Activated T-cell treated with anti-CD3 and anti-CD28 coated beads, Interleukin-2, amount 50 U/mL, for 72 hours (primary cell): ENCODE measurements around the gene FDX2. TPM values are rescaled to one million over a fixed set of nuclear protein-coding genes. Genes with fewer than 3 reads are reported as not detected.
A peak's percentile ranks its signal among the peaks of the same experiment; 100 is the strongest.

Experiments
- ATAC-seq, 2 donors: fragments of 150-1000 bp; cut with Tn5 transposase; replicated peaks in 1 of 2; 2 replicates each; pipeline ENCODE4 v1.10.0; 2021; ENCODE audit warnings: moderate library complexity in 2 of 2, mild to moderate bottlenecking in 1 of 2
- DNase-seq, 2 donors: peaks; one replicate each; pipeline ENCODE4 v3.0.0; 2021 to 2022; ENCODE audit warnings: mixed read lengths in 1 of 2
- H3K27ac Mint-ChIP-seq: one replicate; pipeline ENCODE4 v1.8.0; 2022; ENCODE audit warnings: mild to moderate bottlenecking, moderate library complexity, mixed read lengths
- H3K27me3 Mint-ChIP-seq: one replicate; pipeline ENCODE4 v1.8.0; 2022; ENCODE audit warnings: low read depth, mixed read lengths
- H3K36me3 Mint-ChIP-seq, 2 donors: one replicate each; pipeline ENCODE4 v1.8.0; 2022; ENCODE audit warnings: mixed read lengths in 2 of 2, mild to moderate bottlenecking in 1 of 2; ENCODE audit not compliant: insufficient read depth in 2 of 2
- H3K4me1 Mint-ChIP-seq: one replicate; pipeline ENCODE4 v1.8.0; 2022; ENCODE audit warnings: low read depth, mixed read lengths
- H3K4me3 Mint-ChIP-seq, 2 donors: one replicate each; pipeline ENCODE4 v1.8.0; 2022; ENCODE audit warnings: mild to moderate bottlenecking in 2 of 2, mixed read lengths in 2 of 2, moderate library complexity in 2 of 2
- H3K9me3 Mint-ChIP-seq, 2 donors: one replicate each; pipeline ENCODE4 v1.8.0; 2022; ENCODE audit warnings: mixed read lengths in 2 of 2
- total RNA-seq, 2 donors: library from RNA; stranded (reverse); gene quantifications; one replicate each; pipeline ENCODE4 v1.2.3, GENCODE V29; 2022

Gene FDX2
- 10 to 100 TPM; 13.0 to 16.3 TPM for total RNA-seq

GRCh38 chr19:10315335-10316214, at the start of gene FDX2:
FDX2 (minus strand) TSS chr19:10316015; CDS start chr19:10315996, 19 bp downstream.
- H3K4me3 Mint-ChIP-seq: peak within 1 kb of the TSS; percentile 87 to 92
- ATAC-seq (peak; percentile 91), DNase-seq (peak; percentile 91 to 93)
- H3K27ac Mint-ChIP-seq: peak within 1 kb of the TSS; percentile 47
- H3K36me3 Mint-ChIP-seq: peaks cover 5 to 7% of the 10 kb centered on the region in 2 donors
- H3K9me3 Mint-ChIP-seq: no peaks in the 10 kb centered on the region
- H3K27me3 Mint-ChIP-seq: no peaks in the 10 kb centered on the region
- H3K4me1 Mint-ChIP-seq: peaks cover 27% of the 10 kb centered on the region

DNA sequence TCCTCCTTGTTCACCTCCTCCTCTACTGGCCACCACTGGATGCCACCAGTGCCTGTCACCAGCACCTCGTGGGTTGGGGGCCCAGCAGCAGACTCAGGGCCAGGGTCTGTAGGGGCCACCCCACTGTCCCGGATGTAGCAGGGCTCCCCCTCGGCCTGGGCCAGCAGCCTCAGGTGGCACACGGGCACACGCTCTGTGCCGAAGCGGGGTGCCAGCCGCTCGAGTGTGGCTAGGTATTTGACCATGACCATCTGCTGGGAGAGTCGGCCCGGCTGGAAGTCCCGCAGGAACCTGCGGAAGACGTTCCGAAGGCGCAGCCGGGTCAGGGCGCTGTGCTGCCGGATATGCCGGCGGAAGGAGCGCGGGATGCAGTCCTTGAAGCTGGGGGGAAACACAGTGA, 49.7 kb upstream of the FDX2 start:
- H3K9me3 Mint-ChIP-seq: no peaks in the 10 kb centered on the region
- H3K36me3 Mint-ChIP-seq: peaks cover 2 to 17% of the 10 kb centered on the region in 2 donors
- DNase-seq (no peak), ATAC-seq (no peak)
- H3K27ac Mint-ChIP-seq: no peak overlapping the region
- H3K4me1 Mint-ChIP-seq: peaks cover 6% of the 10 kb centered on the region
- H3K4me3 Mint-ChIP-seq: no peak overlapping the region
- H3K27me3 Mint-ChIP-seq: no peaks in the 10 kb centered on the region

DNA sequence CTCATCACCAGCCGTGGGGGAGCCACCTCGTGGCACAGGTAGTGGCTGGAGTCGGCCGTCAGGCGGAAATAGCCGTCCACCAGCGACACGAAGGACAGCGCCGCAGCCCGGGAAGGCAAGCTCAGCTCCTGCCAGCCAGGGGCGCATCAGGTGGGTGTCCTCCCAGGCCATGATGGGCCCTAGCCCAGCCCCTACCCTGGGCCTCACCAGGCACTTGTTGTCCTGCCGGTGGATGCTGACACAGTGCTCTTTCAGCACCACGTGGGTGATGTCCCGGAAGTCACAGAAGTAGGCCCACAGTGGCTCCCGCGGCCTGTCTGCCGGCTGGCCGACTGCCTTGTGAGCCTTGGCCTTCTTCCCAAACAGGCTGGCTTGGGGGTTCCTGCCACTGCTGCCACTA, 48.8 kb upstream of the FDX2 start:
- Mint-ChIP-seq H3K4me1 (peaks cover 5% of the 10 kb centered on the region), H3K36me3 (peaks cover 2 to 19% of the 10 kb centered on the region in 2 donors), H3K27ac (no peak overlapping the region), H3K9me3 (no peaks in the 10 kb centered on the region), H3K27me3 (no peaks in the 10 kb centered on the region), H3K4me3 (no peak overlapping the region)
- DNase-seq: no peak
- no peak for ATAC-seq

DNA sequence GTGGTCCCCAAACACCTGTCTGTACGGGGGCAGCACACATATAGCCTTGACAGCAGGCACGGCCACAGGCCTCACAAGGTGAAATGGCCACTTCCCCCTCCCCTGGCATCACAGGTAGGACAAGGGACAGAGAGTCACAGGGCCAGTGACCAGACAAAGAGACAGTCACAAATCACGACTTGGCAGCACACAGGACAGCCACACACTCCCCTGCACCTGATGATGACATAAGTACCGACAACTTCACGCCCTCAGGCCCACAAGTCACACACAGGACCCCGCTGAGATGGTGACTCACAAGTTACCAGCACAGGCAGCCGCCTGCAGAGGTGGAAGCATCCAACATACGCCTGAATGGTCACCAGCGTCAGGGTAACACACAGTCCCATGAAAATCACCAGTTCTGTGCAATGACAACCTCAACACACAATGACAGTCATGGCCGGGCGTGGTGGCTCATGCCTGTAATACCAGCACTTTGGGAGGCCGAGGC, 48.0 kb upstream of the FDX2 start:
- H3K36me3 Mint-ChIP-seq: peaks cover 3 to 14% of the 10 kb centered on the region in 2 donors
- no peak for DNase-seq
- no peaks in the 10 kb centered on the region for H3K4me1 Mint-ChIP-seq
- H3K9me3 Mint-ChIP-seq: no peaks in the 10 kb centered on the region
- no peak overlapping the region for H3K27ac Mint-ChIP-seq
- no peaks in the 10 kb centered on the region for H3K27me3 Mint-ChIP-seq
- H3K4me3 Mint-ChIP-seq: no peak overlapping the region
- peak in 1 of 2 donors; percentile 36 for ATAC-seq

DNA sequence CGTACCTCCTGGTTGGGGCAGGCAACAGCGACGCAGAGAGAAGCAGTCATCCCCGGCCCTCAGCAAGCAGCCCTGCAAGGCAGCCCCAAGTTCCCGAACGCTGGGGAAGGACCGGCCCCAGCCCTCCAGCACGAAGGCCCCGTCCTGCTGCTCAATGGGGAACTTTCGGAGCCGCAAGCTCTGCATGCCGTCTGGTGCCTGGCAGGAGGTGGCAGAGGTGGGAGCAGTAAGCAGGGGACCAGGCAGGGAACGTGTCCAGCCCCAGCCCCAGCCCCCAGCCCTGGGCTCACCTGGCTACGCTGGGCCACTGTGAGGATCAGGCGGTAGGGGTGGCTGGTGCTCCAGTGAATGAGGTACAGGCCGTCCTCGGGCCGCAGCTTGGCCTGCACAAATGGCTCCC, 46.4 kb upstream of the FDX2 start:
- no peaks in the 10 kb centered on the region for H3K9me3 Mint-ChIP-seq
- no peak overlapping the region for H3K27ac Mint-ChIP-seq
- H3K36me3 Mint-ChIP-seq: peaks cover 3 to 11% of the 10 kb centered on the region in 2 donors
- H3K4me3 Mint-ChIP-seq: no peak overlapping the region
- H3K27me3 Mint-ChIP-seq: no peaks in the 10 kb centered on the region
- DNase-seq: no peak
- no peaks in the 10 kb centered on the region for H3K4me1 Mint-ChIP-seq
- no peak for ATAC-seq

DNA sequence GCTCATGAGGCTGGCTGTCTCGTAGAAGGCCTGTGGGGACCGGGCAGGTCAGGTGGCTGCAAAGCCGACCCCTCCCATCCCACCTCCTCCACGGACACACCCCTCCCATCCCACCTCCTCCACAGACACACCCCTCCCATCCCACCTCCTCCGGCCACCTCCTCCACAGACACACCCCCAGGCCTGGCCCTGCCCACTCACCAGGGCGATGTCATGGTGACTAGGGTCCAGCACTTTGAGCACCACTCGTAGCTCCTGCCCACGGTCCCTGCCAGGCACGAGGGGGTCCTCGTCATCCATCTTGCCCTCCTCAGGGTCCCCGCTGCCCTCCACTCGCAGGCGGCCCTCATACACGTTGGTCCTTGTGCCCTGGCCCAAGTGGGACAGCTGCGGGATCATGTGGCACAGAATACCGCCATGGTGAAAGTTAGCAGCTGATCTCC, 45.8 kb upstream of the FDX2 start:
- no peak overlapping the region for H3K27ac Mint-ChIP-seq
- no peak for ATAC-seq
- H3K27me3 Mint-ChIP-seq: no peaks in the 10 kb centered on the region
- H3K4me1 Mint-ChIP-seq: no peaks in the 10 kb centered on the region
- peaks cover 3 to 9% of the 10 kb centered on the region in 2 donors for H3K36me3 Mint-ChIP-seq
- no peak overlapping the region for H3K4me3 Mint-ChIP-seq
- DNase-seq: no peak
- H3K9me3 Mint-ChIP-seq: no peaks in the 10 kb centered on the region

DNA sequence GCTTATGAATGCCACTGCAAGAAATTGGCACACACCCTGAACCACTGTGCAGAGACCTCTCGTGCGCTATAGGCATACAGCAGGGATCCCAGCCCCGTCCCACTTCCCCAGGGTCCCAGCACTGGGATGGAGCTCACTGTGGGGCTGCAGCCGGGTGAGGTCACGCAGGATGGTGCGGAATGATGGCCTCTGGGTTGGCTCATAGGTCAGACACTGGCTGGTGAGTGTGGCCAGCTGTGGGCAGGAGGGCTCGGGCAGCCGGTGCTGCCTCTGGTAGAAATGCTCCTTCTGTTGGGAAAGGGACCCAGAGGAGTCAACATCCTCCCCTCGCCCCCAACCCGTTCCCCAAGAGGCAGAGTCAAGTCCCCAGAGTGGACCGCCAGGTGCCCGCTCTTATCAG, 40.6 kb upstream of the FDX2 start:
- Mint-ChIP-seq H3K4me1 (no peaks in the 10 kb centered on the region), H3K27me3 (no peaks in the 10 kb centered on the region), H3K9me3 (no peaks in the 10 kb centered on the region), H3K36me3 (peaks cover 6 to 24% of the 10 kb centered on the region in 2 donors), H3K4me3 (no peak overlapping the region), H3K27ac (no peak overlapping the region)
- no peak for ATAC-seq
- no peak for DNase-seq

- peak; percentile 42 to 58 for DNase-seq
- peaks cover 4 to 27% of the 10 kb centered on the region in 2 donors for H3K36me3 Mint-ChIP-seq
- peak; percentile 18 to 38 for ATAC-seq
- H3K27ac Mint-ChIP-seq: no peak overlapping the region
- H3K9me3 Mint-ChIP-seq: no peaks in the 10 kb centered on the region
- no peaks in the 10 kb centered on the region for H3K27me3 Mint-ChIP-seq
- H3K4me1 Mint-ChIP-seq: no peaks in the 10 kb centered on the region
- no peak overlapping the region for H3K4me3 Mint-ChIP-seq
Observed at GRCh38 chr19:10353793-10354391, 38.1 kb upstream of the FDX2 start.

GRCh38 chr19:10352764-10353671, 37.2 kb upstream of the FDX2 start:
- no peaks in the 10 kb centered on the region for H3K27me3 Mint-ChIP-seq
- H3K4me3 Mint-ChIP-seq: no peak overlapping the region
- peaks cover 4 to 29% of the 10 kb centered on the region in 2 donors for H3K36me3 Mint-ChIP-seq
- DNase-seq: no peak
- no peaks in the 10 kb centered on the region for H3K9me3 Mint-ChIP-seq
- no peak for ATAC-seq
- H3K4me1 Mint-ChIP-seq: no peaks in the 10 kb centered on the region
- H3K27ac Mint-ChIP-seq: no peak overlapping the region

GRCh38 chr19:10346509-10346908, 30.7 kb upstream of the FDX2 start:
- Mint-ChIP-seq H3K9me3 (no peaks in the 10 kb centered on the region), H3K4me1 (no peaks in the 10 kb centered on the region), H3K4me3 (no peak overlapping the region), H3K27me3 (no peaks in the 10 kb centered on the region), H3K36me3 (peaks cover 0 to 11% of the 10 kb centered on the region in 2 donors), H3K27ac (no peak overlapping the region)
- no peak for DNase-seq
- ATAC-seq: no peak

- no peak for ATAC-seq
- Mint-ChIP-seq H3K27me3 (no peaks in the 10 kb centered on the region), H3K4me1 (peaks cover 12% of the 10 kb centered on the region), H3K9me3 (no peaks in the 10 kb centered on the region), H3K36me3 (peaks cover 0 to 2% of the 10 kb centered on the region in 2 donors), H3K27ac (no peak overlapping the region), H3K4me3 (no peak overlapping the region)
- no peak for DNase-seq
Observed at GRCh38 chr19:10344780-10345179, 29.0 kb upstream of the FDX2 start.

DNA sequence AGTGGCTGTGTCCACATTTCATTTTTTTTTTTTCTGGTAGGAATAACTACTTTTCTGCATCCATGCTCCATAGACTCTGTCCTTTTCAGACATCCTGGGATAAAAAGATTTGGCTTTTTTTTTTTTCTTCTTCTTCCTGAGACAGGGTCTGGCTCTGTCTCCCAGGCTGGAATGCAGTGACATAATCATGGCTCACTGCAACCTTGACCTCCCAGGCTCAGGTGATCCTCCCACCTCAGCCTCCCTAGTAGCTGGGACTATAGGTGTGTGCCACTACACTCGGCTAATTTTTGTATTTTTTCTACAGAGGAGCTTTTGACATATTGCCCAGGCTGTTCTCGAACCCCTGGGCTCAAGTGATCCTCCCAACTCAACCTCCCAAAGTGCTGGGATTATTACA, 27.7 kb upstream of the FDX2 start:
- DNase-seq (no peak), ATAC-seq (no peak)
- Mint-ChIP-seq H3K4me1 (peaks cover 25% of the 10 kb centered on the region), H3K27me3 (no peaks in the 10 kb centered on the region), H3K27ac (no peak overlapping the region), H3K36me3 (peaks cover 1 to 2% of the 10 kb centered on the region in 2 donors), H3K9me3 (no peaks in the 10 kb centered on the region), H3K4me3 (no peak overlapping the region)
